Ishikawa (cell line): ENCODE data around the gene CATSPERB.

ENCODE experiments used
- CEBPB ChIP-seq: IDR thresholded peaks from 2 replicates; pipeline ENCODE4 v1.6.1; 2012
- CREB1 ChIP-seq: IDR thresholded peaks from 2 replicates; pipeline ENCODE4 v1.6.1; 2012; ENCODE audit warnings: low read depth
- EP300 ChIP-seq: IDR thresholded peaks from 2 replicates; pipeline ENCODE4 v1.6.1; 2012; ENCODE audit warnings: borderline replicate concordance
- NFIC ChIP-seq: IDR thresholded peaks from 2 replicates; pipeline ENCODE4 v1.6.1; 2012
- RAD21 ChIP-seq: IDR thresholded peaks from 2 replicates; pipeline ENCODE4 v1.6.1; 2012; ENCODE audit warnings: low read depth
- TAF1 ChIP-seq: IDR thresholded peaks from 2 replicates; pipeline ENCODE4 v1.6.1; 2012; ENCODE audit warnings: low read depth, mild to moderate bottlenecking
- TCF12 ChIP-seq: IDR thresholded peaks from 2 replicates; pipeline ENCODE4 v1.6.1; 2012; ENCODE audit warnings: low read depth
- TEAD4 ChIP-seq: IDR thresholded peaks from 2 replicates; pipeline ENCODE4 v1.6.1; 2012
- ZBTB7A ChIP-seq: IDR thresholded peaks from 2 replicates; pipeline ENCODE4 v1.6.1; 2012; ENCODE audit warnings: low read depth
- TF ChIP-seq, protein P1 (sequence below): IDR thresholded peaks from 2 replicates; pipeline ENCODE4 v1.6.1; 2012
- TF ChIP-seq, protein P2 (sequence below): IDR thresholded peaks from 2 replicates; pipeline ENCODE4 v1.6.1; 2012; ENCODE audit warnings: low read depth, mild to moderate bottlenecking

- no peak for TF ChIP-seq TCF12
- no peak for TF ChIP-seq RAD21
- TF ChIP-seq EP300: no peak
- TF ChIP-seq, protein P1, sequence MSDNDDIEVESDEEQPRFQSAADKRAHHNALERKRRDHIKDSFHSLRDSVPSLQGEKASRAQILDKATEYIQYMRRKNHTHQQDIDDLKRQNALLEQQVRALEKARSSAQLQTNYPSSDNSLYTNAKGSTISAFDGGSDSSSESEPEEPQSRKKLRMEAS: no peak
- TF ChIP-seq CEBPB: no peak
- TF ChIP-seq ZBTB7A: no peak
- no peak for TF ChIP-seq TEAD4
- TF ChIP-seq, protein P2, sequence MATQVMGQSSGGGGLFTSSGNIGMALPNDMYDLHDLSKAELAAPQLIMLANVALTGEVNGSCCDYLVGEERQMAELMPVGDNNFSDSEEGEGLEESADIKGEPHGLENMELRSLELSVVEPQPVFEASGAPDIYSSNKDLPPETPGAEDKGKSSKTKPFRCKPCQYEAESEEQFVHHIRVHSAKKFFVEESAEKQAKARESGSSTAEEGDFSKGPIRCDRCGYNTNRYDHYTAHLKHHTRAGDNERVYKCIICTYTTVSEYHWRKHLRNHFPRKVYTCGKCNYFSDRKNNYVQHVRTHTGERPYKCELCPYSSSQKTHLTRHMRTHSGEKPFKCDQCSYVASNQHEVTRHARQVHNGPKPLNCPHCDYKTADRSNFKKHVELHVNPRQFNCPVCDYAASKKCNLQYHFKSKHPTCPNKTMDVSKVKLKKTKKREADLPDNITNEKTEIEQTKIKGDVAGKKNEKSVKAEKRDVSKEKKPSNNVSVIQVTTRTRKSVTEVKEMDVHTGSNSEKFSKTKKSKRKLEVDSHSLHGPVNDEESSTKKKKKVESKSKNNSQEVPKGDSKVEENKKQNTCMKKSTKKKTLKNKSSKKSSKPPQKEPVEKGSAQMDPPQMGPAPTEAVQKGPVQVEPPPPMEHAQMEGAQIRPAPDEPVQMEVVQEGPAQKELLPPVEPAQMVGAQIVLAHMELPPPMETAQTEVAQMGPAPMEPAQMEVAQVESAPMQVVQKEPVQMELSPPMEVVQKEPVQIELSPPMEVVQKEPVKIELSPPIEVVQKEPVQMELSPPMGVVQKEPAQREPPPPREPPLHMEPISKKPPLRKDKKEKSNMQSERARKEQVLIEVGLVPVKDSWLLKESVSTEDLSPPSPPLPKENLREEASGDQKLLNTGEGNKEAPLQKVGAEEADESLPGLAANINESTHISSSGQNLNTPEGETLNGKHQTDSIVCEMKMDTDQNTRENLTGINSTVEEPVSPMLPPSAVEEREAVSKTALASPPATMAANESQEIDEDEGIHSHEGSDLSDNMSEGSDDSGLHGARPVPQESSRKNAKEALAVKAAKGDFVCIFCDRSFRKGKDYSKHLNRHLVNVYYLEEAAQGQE: no peak
- TF ChIP-seq TAF1: no peak
- no peak for TF ChIP-seq CREB1
- TF ChIP-seq NFIC: no peak
Measured at GRCh38 chr14:91611528-91611927, 120.4 kb downstream of the CATSPERB start.
